Retinal pigment epithelial cell (primary cell): Measurements from ENCODE around the gene ADGRL2.

Source experiments
- DNase-seq: peaks from one replicate; pipeline ENCODE4 v3.0.0-alpha.2; 2010; ENCODE audit warnings: low read depth
- H3K4me3 ChIP-seq: 2 replicates; pipeline ENCODE4 v1.5.1; 2011; ENCODE audit warnings: mild to moderate bottlenecking, low read length, control low read depth, moderate library complexity
- TF ChIP-seq, protein P1 (sequence below): conservative IDR thresholded peaks from 2 replicates; pipeline ENCODE4 v1.5.1; 2011; ENCODE audit warnings: low read depth, low read length, control low read depth, inconsistent platforms

The ADGRL2 gene

DNA sequence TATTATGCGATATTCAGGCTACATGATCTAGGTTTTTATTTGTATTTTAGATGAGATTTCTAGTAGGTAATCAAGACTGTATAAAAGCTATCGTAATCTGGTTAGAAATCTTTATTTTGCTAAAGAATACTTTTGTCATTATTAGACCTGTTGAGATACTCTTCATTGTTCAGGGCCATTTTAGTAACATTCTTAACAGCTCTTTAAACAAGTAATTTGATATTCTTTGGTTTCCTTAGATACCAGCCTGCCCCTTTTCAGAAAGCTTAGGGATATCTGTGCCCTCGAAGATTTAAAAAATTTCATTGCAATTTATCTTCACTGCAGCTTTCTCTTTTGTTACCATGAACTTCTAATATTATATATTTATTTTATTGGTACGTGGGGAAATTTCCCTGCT lies 18.9 kb downstream of the ADGRL2 start:
- TF ChIP-seq, protein P1, sequence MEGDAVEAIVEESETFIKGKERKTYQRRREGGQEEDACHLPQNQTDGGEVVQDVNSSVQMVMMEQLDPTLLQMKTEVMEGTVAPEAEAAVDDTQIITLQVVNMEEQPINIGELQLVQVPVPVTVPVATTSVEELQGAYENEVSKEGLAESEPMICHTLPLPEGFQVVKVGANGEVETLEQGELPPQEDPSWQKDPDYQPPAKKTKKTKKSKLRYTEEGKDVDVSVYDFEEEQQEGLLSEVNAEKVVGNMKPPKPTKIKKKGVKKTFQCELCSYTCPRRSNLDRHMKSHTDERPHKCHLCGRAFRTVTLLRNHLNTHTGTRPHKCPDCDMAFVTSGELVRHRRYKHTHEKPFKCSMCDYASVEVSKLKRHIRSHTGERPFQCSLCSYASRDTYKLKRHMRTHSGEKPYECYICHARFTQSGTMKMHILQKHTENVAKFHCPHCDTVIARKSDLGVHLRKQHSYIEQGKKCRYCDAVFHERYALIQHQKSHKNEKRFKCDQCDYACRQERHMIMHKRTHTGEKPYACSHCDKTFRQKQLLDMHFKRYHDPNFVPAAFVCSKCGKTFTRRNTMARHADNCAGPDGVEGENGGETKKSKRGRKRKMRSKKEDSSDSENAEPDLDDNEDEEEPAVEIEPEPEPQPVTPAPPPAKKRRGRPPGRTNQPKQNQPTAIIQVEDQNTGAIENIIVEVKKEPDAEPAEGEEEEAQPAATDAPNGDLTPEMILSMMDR: no peak
- no peak overlapping the region for H3K4me3 ChIP-seq
- DNase-seq: no peak

DNA sequence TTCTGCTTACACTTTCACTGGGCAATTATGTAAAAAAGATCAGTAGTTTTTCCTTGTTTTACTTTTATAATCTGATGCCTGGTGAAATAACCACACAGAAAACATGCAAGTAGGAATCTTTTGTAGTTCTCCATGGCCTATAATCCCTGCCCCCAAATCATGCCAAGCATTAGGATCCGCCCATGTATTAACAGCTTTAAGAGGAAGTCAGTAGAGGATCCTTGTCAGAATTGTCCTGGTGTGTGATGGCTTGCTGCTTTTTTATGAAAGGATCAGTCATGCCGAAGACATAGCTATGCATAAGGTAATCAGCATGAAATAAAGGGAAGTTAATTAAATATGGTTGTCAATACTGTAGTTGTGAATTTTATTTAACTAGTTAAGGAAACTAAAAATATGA lies 20.0 kb downstream of the ADGRL2 start:
- no peak overlapping the region for H3K4me3 ChIP-seq
- TF ChIP-seq, protein P1: no peak
- DNase-seq: no peak

DNA sequence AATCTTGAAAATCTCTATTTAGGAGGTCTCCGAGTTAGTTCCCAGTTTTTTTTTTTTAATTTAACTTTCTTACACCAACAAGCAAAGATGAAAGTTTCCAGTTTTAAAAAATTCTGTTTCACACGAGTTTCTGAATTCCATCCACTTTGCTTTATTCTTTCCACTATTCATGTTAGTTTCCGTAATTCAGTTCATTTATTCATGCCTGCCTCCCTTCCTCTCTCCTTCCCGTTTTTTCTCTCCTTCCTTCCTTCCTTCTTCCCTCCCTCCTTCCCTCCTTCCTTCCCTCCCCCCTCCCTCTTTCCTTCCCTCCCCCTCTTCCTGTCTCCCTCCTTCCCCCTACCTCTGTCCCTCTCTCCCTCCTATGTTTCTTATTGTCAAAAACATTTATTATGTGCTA lies 22.3 kb downstream of the ADGRL2 start:
- no peak for DNase-seq
- TF ChIP-seq, protein P1: no peak
- no peak overlapping the region for H3K4me3 ChIP-seq

DNA sequence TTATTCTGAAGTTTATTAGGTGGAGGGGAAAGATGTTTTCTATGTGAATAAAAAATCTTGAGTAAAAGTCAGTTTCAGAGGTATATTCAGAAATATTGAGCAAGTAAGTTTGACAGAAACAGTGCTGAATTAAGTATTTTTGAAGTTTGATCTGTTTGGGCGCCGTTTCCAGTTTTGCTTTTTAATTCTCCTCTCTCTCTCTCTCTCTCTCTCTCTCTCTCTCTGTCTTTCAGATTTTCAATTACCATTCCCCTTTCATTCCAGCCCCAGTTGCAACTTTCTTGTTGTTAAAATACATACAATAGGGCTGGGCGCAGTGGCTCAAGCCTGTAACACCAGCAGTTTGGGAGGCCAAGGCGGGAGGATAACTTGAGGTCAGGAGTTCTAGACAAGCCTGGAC lies 24.0 kb downstream of the ADGRL2 start:
- TF ChIP-seq, protein P1: no peak
- no peak overlapping the region for H3K4me3 ChIP-seq

DNA sequence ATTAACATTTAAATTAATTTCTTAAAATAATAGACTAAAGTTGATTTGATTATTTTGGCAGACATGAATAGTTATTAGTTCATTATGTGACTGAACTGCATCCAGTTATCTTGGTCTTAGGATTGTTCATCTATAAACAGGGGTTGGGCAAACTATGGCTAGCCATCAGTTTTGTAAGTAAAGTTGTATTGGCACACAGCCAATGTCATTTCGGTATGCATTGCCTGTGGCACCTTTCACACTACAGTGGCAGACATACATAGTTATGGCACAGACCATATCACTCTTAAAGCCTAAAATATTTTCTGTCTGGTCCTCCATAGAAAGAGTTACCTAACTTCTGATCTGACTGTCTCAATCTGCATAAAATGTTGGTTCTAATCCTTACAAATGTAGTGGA lies 27.2 kb downstream of the ADGRL2 start:
- no peak overlapping the region for H3K4me3 ChIP-seq
- DNase-seq: no peak
- TF ChIP-seq, protein P1: no peak

More for the DNA sequence above, 24.0 kb downstream of the ADGRL2 start:
- no peak for DNase-seq

DNA sequence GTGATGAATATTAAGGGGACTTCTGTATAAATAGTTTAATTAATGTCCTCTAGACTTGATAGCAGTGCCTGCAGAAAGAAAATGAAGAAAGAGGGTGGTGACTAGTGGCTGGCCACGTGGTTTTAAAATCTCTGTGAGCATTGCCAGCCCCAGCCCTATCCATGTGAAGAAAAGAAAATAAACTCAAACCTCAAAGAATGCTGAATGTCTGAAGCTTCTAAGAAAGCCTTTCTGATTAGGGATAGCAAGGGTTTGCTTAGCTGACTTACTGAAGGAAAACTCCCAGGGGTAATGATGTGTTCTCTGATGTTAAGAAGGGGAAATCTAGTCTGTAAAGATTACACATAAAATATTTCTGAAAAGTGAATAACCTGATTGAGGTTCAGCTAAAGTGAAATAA lies 31.8 kb downstream of the ADGRL2 start:
- TF ChIP-seq, protein P1: no peak
- peak; percentile 47 for DNase-seq
- H3K4me3 ChIP-seq: no peak overlapping the region

DNA sequence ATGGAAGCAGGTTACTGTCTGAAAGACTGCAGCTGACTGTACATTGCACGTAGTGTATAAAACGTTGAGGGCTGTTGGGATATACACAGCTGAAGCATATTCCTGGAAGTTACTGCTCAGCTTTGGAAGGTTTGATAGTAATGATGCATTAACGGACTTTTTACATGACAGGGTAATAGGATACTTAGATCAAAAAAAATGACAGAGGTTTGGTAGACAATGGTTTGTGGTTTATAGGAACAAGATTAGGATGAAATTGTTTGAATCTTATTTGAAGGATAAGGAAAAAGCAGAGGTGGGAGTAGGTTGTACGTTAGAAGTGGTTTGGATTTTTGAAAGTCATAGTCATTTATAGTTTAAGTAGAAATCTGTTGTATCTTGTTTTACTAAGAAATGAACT lies 33.0 kb downstream of the ADGRL2 start:
- H3K4me3 ChIP-seq: no peak overlapping the region
- TF ChIP-seq, protein P1: no peak
- DNase-seq: no peak
